GM18951 (cell line): Measurements from ENCODE around the gene TOE1.
A peak's percentile ranks its signal among the peaks of the same experiment; 100 is the strongest.

Experiments
- POLR2A ChIP-seq: IDR thresholded peaks from 4 replicates; pipeline ENCODE4 v1.6.1; 2011; ENCODE audit warnings: mild to moderate bottlenecking; ENCODE audit not compliant: insufficient read length, insufficient read depth; ENCODE audit errors: extremely low read depth
- in situ Hi-C: fragments of 300-500 bp; cut with MboI; formaldehyde crosslinking; loops from one replicate; pipeline ENCODE4 v1.12.0; 2022; ENCODE audit warnings: low sequenced_read_pairs, mixed read lengths, inconsistent platforms; ENCODE audit not compliant: unreplicated experiment

Gene TOE1

DNA sequence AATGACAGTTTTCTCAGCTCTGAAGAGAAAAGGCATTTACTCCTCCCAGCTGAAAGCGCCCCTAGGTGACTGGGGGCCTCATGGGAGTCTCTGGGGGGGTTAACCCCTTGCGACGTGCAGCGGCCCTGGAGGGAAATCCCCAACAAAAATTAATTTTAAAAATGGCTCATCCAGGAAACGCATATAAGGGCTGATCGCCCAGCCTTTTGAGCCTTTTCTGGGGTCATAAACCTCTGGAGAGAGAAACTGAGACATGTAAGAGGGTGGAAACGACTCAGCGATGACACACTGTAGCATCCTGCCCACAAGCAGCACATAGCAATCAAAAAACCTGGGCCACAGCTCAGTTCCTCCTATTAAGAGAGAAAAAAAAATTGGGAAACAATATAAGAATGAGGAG is 33.7 kb upstream of the TOE1 start:
- in situ Hi-C loops = no loop called here
- no peak for TF ChIP-seq POLR2A

GRCh38 chr1:45306905-45307304 is 33.1 kb upstream of the TOE1 start:
- in situ Hi-C loops = no loop called here
- no peak for TF ChIP-seq POLR2A

- in situ Hi-C loops = no loop called here
- no peak for TF ChIP-seq POLR2A
Measured at GRCh38 chr1:45314266-45314665, 25.7 kb upstream of the TOE1 start.

- in situ Hi-C loops = no loop called here
Measured at GRCh38 chr1:45317166-45317565, 22.8 kb upstream of the TOE1 start.

DNA sequence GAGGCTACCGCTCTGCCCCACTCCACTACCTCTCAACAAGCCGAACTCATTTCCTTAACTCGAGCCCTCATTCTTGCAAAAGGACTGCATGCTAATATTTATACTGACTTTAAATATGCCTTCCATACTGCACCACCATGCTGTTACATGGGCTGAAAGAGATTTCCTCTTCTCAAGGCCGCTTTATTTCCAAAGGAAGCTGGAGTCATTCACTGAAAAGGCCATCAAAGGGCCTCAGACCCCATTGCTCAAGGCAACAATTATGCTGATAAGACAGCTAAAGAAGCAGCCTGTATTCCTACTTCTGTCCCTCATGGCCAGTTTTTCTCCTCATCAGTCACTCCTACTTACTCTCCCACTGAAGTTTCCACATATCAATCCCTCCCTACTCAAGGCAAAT is 20.2 kb upstream of the TOE1 start:
- no peak for TF ChIP-seq POLR2A
- in situ Hi-C loops = no loop called here

More at GRCh38 chr1:45317166-45317565, 22.8 kb upstream of the TOE1 start:
- no peak for TF ChIP-seq POLR2A

DNA sequence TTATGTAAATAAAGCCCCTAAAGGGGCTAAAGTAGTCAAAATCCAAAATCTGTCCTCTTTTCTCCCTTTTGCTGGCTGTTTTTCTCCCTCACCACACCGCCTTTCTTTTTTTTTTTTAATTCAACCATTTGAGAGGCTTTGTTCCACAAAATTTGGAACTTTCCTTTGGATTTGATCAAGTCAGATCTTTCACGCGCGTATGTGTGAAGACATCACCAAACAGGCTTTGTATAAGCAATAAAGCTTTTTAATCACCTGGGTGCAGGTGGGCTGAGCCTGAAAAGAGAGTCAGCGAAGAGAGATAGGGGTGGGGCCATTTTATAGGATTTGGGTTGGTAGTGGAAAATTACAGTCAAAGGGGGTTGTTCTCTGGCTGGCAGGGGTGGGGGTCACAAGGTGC is 18.5 kb upstream of the TOE1 start:
- in situ Hi-C loops = no loop called here
- TF ChIP-seq POLR2A = no peak

- in situ Hi-C loops = no loop called here
- TF ChIP-seq POLR2A = no peak
Measured at GRCh38 chr1:45322486-45323040, 17.4 kb upstream of the TOE1 start.

GRCh38 chr1:45325851-45326506 is 14.0 kb upstream of the TOE1 start:
- no peak for TF ChIP-seq POLR2A
- in situ Hi-C loops = no loop called here

DNA sequence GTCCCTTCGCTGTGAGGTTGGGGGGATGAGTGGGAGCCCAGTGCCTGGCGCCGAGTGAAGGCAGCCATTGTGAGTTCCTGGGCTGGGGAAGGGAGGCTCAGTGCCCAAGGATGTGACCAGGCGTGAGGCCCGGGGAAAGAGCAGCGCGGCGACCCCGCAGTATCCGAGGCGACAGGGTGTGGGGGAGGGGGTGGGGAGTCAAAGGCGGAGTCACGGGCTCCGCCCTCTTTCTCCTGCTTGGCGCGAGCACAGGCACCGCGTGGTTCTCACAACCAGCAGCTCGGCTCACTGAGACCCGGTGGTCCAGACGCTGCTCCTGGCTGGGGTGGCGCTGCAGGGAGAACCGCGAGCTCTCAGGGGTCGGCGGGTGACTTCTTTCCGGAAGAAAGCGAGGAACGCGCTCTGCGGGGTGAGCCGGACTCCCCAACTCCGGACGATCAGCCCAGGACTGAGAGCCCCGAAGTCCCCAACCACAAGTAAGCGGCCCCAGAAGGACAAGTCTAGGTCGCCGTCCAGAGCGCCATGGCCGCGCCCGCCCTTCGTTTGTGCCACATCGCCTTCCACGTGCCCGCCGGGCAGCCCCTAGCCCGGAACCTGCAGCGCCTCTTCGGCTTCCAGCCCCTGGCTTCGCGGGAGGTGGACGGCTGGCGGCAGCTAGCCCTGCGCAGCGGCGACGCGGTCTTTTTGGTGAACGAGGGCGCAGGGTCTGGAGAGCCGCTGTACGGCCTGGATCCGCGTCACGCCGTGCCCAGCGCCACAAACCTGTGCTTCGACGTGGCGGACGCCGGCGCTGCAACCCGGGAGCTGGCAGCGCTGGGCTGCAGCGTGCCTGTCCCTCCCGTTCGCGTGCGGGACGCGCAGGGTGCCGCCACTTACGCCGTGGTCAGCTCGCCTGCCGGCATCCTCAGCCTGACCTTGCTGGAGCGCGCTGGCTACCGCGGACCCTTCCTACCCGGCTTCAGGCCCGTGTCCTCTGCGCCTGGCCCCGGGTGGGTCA is 13.0 kb upstream of the TOE1 start, which contains the start of gene HPDL:
HPDL (plus strand) TSS at position 269 of the 997 bp plus-strand sequence; CDS start at position 523, 254 bp downstream.
- in situ Hi-C loops = no loop called here
- TF ChIP-seq POLR2A = peak; percentile 75

DNA sequence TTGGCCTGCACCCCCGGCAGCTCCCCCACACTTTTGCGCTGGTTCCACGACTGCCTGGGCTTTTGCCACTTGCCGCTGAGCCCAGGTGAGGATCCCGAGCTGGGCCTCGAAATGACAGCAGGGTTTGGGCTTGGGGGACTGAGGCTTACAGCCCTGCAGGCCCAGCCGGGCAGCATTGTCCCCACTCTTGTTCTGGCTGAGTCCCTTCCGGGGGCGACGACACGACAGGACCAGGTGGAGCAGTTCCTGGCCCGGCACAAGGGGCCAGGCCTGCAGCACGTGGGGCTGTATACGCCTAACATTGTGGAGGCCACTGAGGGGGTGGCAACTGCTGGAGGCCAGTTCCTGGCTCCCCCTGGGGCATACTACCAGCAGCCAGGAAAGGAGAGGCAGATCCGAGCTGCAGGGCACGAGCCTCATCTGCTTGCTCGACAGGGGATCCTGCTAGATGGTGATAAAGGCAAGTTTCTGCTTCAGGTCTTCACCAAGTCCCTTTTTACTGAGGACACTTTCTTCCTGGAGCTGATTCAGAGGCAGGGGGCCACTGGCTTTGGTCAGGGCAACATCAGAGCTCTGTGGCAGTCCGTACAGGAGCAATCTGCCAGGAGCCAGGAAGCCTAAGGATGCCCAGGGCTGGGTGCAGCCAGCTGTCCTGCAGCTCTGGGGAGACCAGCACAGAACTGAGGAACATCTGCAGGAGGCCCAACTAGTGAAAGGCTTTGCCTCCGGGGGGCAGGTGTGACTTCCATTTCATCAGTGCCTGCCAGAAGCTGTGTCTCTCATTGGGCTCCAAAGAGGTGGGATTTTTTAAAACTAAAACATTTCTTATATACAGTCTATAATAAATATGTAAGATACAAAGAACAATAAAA is 12.1 kb upstream of the TOE1 start:
- in situ Hi-C loops = no loop called here

DNA sequence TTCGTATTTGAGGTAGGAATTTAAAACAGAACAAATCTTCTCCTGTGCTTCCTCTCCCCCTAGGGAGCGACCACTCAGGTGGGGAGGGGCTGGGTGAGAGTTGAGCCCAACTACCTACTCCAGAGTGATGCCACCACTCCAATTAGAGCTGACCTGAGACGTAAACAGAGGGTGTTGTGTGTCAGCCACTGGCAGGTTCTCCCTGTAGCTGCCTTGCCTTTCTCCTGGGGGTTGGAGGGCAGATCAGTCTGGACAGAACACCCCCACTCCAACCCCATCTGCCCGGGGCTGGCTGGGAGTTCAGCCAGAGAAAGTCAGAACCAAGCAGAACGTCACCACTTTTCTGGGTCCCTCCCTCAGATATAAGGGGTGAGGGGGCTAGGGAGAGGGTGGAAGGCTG is 11.3 kb upstream of the TOE1 start:
- TF ChIP-seq POLR2A = no peak
- in situ Hi-C loops = no loop called here

More for the DNA sequence above, 12.1 kb upstream of the TOE1 start:
- no peak for TF ChIP-seq POLR2A

DNA sequence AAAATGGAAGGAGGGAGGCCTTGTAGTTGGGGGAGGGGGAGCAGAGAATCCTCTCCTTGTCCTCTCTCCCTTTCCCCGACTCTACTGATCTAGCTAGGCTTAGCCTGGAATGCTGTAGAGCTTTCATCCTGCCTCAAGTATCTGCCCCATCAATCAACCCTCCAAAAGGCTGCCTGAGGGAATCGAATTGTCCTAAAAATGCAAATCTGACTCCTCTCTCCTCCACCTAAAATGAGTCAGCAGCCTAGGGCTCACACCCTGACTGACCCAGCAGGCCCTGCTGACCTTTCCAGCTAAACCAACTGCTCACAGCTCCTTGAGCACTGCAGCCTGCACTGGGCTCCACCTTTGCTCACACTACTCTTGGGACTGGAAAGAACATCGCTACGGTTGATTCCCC is 10.5 kb upstream of the TOE1 start:
- in situ Hi-C loops = no loop called here

More for the DNA sequence above, 10.5 kb upstream of the TOE1 start:
- no peak for TF ChIP-seq POLR2A
